BLaER1 (cell line): Measurements from ENCODE around the gene HSD11B1L.

Experiments
- H3K27ac ChIP-seq: shearing (Covaris generic); formaldehyde crosslinking; 2 replicates; pipeline ENCODE4 v1.8.1; 2022
- H3K27me3 ChIP-seq: shearing (Covaris generic); formaldehyde crosslinking; 2 replicates; pipeline ENCODE4 v1.8.1; 2022
- H3K36me3 ChIP-seq: shearing (Covaris generic); formaldehyde crosslinking; 2 replicates; pipeline ENCODE4 v1.8.1; 2022
- H3K4me1 ChIP-seq: shearing (Covaris generic); formaldehyde crosslinking; 2 replicates; pipeline ENCODE4 v1.8.1; 2022
- H3K4me2 ChIP-seq: shearing (Covaris generic); formaldehyde crosslinking; 2 replicates; pipeline ENCODE4 v1.8.1; 2022
- H3K4me3 ChIP-seq: shearing (Covaris generic); formaldehyde crosslinking; 2 replicates; pipeline ENCODE4 v1.8.1; 2022
- H3K9ac ChIP-seq: shearing (Covaris generic); formaldehyde crosslinking; 2 replicates; pipeline ENCODE4 v1.8.1; 2022
- H3K9me3 ChIP-seq: shearing (Covaris generic); formaldehyde crosslinking; 2 replicates; pipeline ENCODE4 v1.8.1; 2022
- H4K20me1 ChIP-seq: shearing (Covaris generic); formaldehyde crosslinking; 2 replicates; pipeline ENCODE4 v1.8.1; 2022
- Cebpa-rat ChIP-seq: shearing (Covaris generic); IDR thresholded peaks from 2 replicates; pipeline ENCODE4 v1.8.1; 2022

HSD11B1L gene

DNA sequence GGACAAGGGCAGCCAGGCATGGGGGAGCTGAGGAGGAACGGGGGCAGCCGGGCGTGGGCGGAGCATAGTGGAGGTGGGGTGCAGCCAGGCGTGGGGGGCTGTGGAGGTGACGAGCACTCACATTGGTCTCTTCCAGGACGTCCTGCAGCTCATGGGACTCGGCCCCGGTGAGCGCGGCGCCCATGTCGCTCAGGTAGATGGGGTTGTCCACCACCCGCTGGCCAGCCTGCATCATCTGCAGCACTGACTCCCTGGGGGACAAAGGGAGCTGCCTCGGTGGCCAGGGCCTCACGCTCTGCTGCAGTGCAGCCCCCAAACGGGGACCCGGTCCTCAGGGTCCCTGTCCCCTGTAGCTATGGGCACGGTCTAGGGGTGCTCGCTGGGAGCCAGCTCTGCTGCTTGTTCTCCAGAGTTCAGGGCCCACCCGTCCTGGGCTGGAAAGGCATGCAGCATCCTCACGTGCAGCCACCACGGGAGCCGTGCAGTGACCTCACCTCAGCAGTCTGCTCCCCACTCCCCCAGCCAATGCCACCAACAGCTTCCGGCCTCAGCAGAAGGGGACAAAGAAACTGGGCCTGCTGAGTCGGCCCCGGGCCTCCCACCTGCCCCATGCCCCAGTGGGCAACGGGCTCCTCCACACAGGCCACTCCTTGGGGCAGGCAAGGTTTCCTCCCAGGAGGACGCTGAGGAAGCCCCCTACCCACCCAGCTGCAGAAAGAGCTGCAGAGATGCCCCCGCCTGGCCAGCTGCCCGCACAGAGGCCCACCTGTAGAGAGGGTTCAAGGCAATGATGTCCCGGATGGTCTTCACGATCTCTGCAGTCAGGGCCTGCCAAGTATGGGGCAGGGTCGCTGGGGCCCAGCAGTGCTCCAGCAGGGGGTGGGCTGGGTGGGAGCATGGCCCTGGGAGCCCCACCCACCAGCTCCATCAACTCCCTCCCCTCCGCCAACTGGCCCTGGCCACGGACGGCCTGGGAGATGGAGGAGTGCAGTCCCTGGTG, 27.0 kb downstream of the HSD11B1L start:
- Histone ChIP-seq H3K27ac (no peak overlapping the region), H3K9me3 (peaks cover 6% of the 10 kb centered on the region; the same call in 1 of the 2 replicates), H3K4me2 (no peak overlapping the region), H3K36me3 (peaks cover 99% of the 10 kb centered on the region), H4K20me1 (peaks cover 80% of the 10 kb centered on the region), H3K9ac (no peak overlapping the region), H3K4me1 (no peaks in the 10 kb centered on the region), H3K4me3 (no peak overlapping the region), H3K27me3 (no peaks in the 10 kb centered on the region)
- no peak for TF ChIP-seq Cebpa-rat

DNA sequence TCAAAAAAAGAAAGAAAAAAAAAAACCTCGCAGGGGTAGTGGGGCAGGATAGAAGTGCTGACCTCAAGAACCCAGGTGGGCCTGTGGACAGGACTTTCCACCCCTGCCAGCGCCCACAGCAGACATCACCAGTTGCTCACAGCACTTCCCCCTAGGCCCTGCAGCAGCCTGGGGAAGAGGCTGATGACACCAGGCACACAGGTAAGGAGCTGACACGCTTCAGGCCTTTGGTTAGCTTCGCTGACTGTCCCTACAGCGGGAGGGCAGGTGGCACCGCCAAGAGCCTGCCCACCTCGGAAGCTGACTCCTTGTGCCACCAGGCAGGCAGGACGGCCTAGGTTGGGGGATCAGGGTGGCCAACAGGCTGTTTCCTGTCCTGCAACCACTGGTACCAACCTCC, 30.2 kb downstream of the HSD11B1L start:
- peaks cover 94% of the 10 kb centered on the region for H3K36me3 ChIP-seq
- no peaks in the 10 kb centered on the region for H3K4me1 ChIP-seq
- H3K4me3 ChIP-seq, result no peak overlapping the region
- no peak overlapping the region for H3K27ac ChIP-seq
- no peak for TF ChIP-seq Cebpa-rat
- H3K27me3 ChIP-seq, result no peaks in the 10 kb centered on the region
- no peak overlapping the region for H3K9ac ChIP-seq
- peaks cover 83% of the 10 kb centered on the region for H4K20me1 ChIP-seq
- no peaks in the 10 kb centered on the region for H3K9me3 ChIP-seq
- H3K4me2 ChIP-seq, result no peak overlapping the region

DNA sequence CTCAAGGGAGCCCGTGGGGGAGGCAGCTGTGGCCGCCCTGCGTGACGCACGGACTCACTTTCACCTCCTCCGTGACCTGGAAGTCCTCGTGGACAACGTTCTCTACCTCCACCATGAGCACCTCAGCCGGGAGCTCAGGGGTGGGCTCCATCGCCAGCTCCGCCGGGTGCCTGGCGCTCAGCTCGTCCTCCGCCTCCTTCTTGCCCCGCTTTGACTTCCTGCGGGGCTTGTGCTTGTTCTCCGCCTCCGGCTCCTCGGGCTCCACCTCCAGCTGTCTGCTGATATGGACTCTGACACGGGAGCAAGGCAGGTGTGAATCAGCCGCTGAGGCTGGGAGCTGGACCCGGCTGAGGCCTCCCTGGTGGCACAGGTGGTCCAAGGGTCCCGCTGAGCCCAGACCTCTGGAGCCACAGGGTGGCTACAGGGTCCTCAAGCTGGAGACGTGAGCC, 30.9 kb downstream of the HSD11B1L start:
- no peaks in the 10 kb centered on the region for H3K27me3 ChIP-seq
- H3K9ac ChIP-seq, result no peak overlapping the region
- H3K4me3 ChIP-seq, result no peak overlapping the region
- H4K20me1 ChIP-seq, result peaks cover 83% of the 10 kb centered on the region
- H3K27ac ChIP-seq, result no peak overlapping the region
- no peak for TF ChIP-seq Cebpa-rat
- no peaks in the 10 kb centered on the region for H3K4me1 ChIP-seq
- H3K36me3 ChIP-seq, result peaks cover 93% of the 10 kb centered on the region
- no peak overlapping the region for H3K4me2 ChIP-seq
- no peaks in the 10 kb centered on the region for H3K9me3 ChIP-seq

DNA sequence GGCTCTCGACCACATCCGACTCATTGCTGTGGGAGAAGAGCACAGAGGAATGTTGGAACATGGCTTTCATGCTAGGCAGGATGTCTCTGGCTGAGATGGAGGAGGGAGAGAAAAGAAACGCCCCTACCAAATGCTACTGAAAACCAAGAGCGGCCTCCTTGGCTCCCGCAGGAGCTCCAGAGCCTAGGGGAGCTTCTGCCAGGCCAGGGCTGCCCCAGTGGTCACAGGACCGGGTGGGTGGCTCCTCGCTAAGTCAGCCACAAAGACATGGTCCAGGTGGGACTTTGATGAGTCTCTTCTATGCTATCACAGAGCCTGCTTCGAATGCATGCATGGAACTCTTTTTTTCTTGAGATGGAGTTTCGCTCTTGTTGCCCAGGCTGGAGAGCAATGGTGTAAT, 32.4 kb downstream of the HSD11B1L start:
- Histone ChIP-seq H3K4me3 (no peak overlapping the region), H3K4me1 (peaks cover 12% of the 10 kb centered on the region), H3K4me2 (no peak overlapping the region), H3K9ac (no peak overlapping the region), H3K9me3 (no peaks in the 10 kb centered on the region), H3K36me3 (peaks cover 92% of the 10 kb centered on the region), H3K27ac (no peak overlapping the region), H3K27me3 (no peaks in the 10 kb centered on the region), H4K20me1 (peaks cover 83% of the 10 kb centered on the region)
- TF ChIP-seq Cebpa-rat, result no peak

DNA sequence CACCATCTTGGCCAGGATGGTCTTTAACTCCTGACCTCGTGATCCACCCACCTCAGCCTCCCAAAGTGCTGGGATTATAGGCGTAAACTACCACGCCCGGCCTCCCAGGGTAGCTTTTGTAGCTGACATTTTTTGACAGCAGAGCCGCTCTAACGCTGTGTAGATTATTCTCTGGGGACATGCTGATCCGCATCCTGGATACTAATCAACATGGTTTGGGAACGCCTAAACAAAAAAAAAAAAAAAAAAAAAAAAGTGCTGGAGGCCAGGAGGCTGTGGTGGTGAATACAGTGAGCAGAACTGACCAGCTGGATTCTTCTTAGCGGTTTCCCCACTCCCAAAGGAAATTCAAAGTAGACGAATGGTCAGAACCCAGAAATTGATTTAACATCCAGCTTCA, 34.0 kb downstream of the HSD11B1L start:
- no peaks in the 10 kb centered on the region for H3K9me3 ChIP-seq
- H3K36me3 ChIP-seq, result peaks cover 78% of the 10 kb centered on the region
- peaks cover 98% of the 10 kb centered on the region for H4K20me1 ChIP-seq
- H3K27me3 ChIP-seq, result no peaks in the 10 kb centered on the region
- no peak overlapping the region for H3K4me2 ChIP-seq
- peaks cover 22% of the 10 kb centered on the region for H3K4me1 ChIP-seq
- no peak overlapping the region for H3K27ac ChIP-seq
- H3K9ac ChIP-seq, result no peak overlapping the region
- H3K4me3 ChIP-seq, result no peak overlapping the region
- TF ChIP-seq Cebpa-rat, result no peak

DNA sequence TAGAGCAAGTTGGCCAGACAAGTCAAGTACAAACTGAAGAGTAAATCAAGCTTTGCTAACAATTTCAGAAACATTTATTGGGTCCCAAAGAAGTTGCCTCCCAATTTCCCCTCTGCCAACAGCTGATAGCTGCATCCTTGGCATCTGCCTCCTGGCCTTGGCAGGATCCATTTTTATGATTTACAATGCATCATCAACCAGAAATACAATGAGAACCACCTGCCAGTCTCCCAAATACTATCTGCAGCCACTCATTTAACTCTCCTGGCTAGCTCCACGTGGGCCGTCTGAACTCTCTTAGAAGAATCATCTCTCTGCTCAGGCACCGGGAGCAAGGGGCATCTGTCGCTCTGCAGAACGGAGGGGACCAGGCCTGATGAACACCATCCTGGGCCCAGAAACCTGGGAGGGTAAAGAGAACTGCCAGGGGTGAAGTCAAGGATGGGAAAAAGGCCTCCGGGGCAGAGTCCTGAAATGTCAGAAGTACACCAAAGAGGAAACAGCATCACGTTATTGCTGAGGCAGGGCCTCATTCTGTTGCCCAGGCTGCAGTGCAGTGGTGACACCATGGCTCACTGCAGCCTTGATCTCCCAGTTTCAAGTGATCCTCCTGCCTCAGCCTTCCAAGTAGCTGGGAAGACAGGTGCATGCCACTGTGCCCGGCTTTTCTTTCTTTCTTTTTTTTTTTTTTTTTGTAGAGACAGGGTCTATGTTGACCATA, 36.5 kb downstream of the HSD11B1L start:
- Histone ChIP-seq H3K27me3 (no peaks in the 10 kb centered on the region), H3K4me3 (no peak overlapping the region; the same call in 1 of the 2 replicates), H3K4me1 (peaks cover 30% of the 10 kb centered on the region), H3K9me3 (no peaks in the 10 kb centered on the region), H3K4me2 (peak overlapping the region; percentile 82), H3K27ac (0 out of 2 replicates have a peak overlapping the region, but pooled peaks have one; percentile 14), H4K20me1 (peaks cover 73% of the 10 kb centered on the region), H3K36me3 (peaks cover 53% of the 10 kb centered on the region), H3K9ac (peak overlapping the region; percentile 96; the same call in 1 of the 2 replicates)
- no peak for TF ChIP-seq Cebpa-rat

DNA sequence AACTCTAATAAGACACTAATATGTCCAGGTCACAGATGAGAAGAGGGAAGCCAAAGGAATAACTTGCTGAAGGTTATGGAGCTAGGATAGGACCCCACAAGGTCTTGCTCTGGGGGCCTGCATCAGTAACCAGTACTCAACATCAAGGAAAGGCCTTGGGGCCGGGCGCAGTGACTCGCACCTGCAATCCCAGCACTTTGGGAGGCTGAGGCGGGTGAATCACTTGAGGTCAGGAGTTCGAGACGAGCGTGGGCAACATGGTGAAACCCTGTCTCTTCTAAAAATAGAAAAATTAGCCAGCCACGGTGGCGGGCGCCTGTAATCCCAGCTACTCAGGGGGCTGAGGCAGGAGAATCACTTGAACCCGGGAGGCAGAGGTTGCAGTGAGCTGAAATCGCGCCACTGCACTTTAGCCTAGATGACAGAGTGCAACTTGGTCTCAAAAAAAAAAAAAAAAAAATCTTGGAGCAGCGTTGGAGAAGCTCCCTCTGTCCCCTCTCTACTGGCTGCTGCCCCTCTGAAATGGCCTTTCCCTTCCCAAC, 37.3 kb downstream of the HSD11B1L start:
- H3K27me3 ChIP-seq, result no peaks in the 10 kb centered on the region
- peaks cover 45% of the 10 kb centered on the region for H3K36me3 ChIP-seq
- TF ChIP-seq Cebpa-rat, result no peak
- H3K4me3 ChIP-seq, result peak overlapping the region; percentile 98
- no peaks in the 10 kb centered on the region for H3K9me3 ChIP-seq
- peaks cover 66% of the 10 kb centered on the region for H4K20me1 ChIP-seq
- H3K4me1 ChIP-seq, result peaks cover 30% of the 10 kb centered on the region
- H3K4me2 ChIP-seq, result peak overlapping the region; percentile 82
- H3K27ac ChIP-seq, result peak overlapping the region; percentile 98
- peak overlapping the region; percentile 96 for H3K9ac ChIP-seq

DNA sequence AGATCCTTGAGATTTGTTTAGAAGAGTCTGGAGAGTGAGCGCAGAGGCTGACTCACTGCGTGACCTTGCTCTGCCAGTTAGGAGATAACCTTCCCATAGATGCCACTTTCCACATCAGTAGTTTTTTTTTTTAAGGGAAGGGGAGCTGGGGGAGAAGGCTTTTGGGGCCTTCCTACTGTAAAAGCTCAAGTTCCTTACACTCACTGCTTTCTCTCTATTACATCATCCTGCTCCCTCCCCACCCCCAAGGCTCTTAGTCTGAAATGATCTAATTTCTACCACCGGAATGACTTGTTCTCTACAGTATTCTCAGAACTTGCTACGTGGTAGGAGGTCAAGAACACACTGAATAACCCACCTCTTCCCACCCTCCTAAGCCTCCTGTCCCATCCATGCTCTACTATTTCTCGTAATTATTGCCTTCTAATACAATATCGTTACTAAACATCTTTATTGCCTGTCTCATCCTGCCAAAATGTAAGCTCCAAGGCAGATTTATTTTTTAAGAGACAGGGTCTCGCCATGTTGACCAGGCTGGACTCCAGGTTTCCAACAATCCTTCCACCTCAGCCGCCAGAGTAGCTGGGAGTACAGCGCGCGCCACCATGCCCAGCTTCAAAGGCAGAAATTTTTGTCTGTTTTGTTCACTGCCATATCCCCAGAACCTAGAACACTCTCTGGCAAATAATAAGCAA, 37.9 kb downstream of the HSD11B1L start:
- Histone ChIP-seq H4K20me1 (peaks cover 60% of the 10 kb centered on the region), H3K27ac (peak overlapping the region; percentile 98), H3K36me3 (peaks cover 39% of the 10 kb centered on the region), H3K9ac (peak overlapping the region; percentile 96), H3K27me3 (no peaks in the 10 kb centered on the region), H3K4me1 (peaks cover 30% of the 10 kb centered on the region), H3K4me3 (peak overlapping the region; percentile 98), H3K9me3 (no peaks in the 10 kb centered on the region), H3K4me2 (peak overlapping the region; percentile 82)
- TF ChIP-seq Cebpa-rat, result no peak

DNA sequence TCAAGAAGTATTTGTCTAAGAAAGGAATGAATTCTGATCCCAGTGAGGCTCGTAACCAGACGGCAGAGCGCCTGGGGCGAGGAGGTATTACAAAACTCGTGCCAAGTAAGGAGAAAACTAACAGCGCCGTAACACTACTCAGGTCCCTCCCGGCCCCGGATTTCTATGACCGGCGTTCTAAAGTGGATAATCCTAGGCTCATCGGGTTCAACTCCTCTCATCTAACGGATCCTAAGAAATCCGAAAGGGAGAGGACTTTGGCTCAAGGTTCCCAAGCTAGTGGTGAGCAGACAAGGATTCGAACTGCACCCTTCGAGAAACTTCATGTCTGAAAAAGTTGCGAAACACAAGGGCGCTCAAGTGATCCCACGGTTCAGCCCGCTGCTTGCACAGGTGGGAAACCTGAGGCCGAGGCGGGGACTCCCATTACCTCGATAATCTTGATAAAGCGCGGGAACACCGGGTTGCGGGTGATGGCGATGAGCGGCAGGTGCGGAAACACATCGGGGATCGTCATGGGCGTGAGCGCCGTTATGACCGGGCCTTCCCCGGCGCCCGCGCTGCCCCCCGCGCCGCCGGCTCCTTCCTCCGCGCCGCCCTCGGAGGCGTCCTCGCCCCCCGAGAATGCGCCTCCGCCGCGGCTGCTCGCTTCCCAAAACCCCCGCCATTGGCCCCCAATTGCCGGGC, 38.6 kb downstream of the HSD11B1L start:
- Histone ChIP-seq H3K9me3 (no peaks in the 10 kb centered on the region), H3K36me3 (peaks cover 32% of the 10 kb centered on the region), H3K4me1 (peaks cover 30% of the 10 kb centered on the region), H3K4me3 (peak overlapping the region; percentile 98), H4K20me1 (peaks cover 53% of the 10 kb centered on the region), H3K9ac (peak overlapping the region; percentile 96), H3K4me2 (peak overlapping the region; percentile 82), H3K27me3 (no peaks in the 10 kb centered on the region), H3K27ac (peak overlapping the region; percentile 98)
- TF ChIP-seq Cebpa-rat, result peak; percentile 78
